H9 (cell line): Measurements from ENCODE around the gene CCDC69. TPM values are rescaled to one million over a fixed set of nuclear protein-coding genes. Genes with fewer than 3 reads are reported as not detected.

ENCODE experiments used
- DNase-seq: peaks from one replicate; pipeline ENCODE4 v3.0.0-alpha.2; 2017
- H2AFZ ChIP-seq: one replicate; pipeline ENCODE4 v1.6.1; 2013; ENCODE audit warnings: mild to moderate bottlenecking, low read length, control low read depth, moderate library complexity
- H2AK5ac ChIP-seq: 2 replicates; pipeline ENCODE4 v1.6.1; 2013; ENCODE audit warnings: low read length, control low read depth, mixed read lengths; ENCODE audit not compliant: insufficient read length
- H2BK120ac ChIP-seq: one replicate; pipeline ENCODE4 v1.6.1; 2013; ENCODE audit warnings: low read depth, mild to moderate bottlenecking, low read length, control low read depth, inconsistent platforms; ENCODE audit not compliant: poor library complexity, severe bottlenecking
- H2BK12ac ChIP-seq: 2 replicates; pipeline ENCODE4 v1.6.1; 2013; ENCODE audit warnings: low read length, control low read depth, mixed read lengths, low read depth; ENCODE audit not compliant: insufficient read length
- H2BK15ac ChIP-seq: 2 replicates; pipeline ENCODE4 v1.6.1; 2013; ENCODE audit warnings: low read depth, low read length, control low read depth
- H2BK20ac ChIP-seq: one replicate; pipeline ENCODE4 v1.6.1; 2013; ENCODE audit warnings: low read depth, mild to moderate bottlenecking, low read length, control low read depth, inconsistent platforms; ENCODE audit not compliant: poor library complexity, severe bottlenecking
- H2BK5ac ChIP-seq: 2 replicates; pipeline ENCODE4 v1.6.1; 2013; ENCODE audit warnings: low read length, control low read depth, mixed read lengths; ENCODE audit not compliant: insufficient read length
- H3K14ac ChIP-seq: 2 replicates; pipeline ENCODE4 v1.6.1; 2013; ENCODE audit warnings: low read length, control low read depth; ENCODE audit not compliant: insufficient read depth
- H3K18ac ChIP-seq: 2 replicates; pipeline ENCODE4 v1.6.1; 2013; ENCODE audit warnings: low read depth, mild to moderate bottlenecking, mixed read lengths, low read length, control low read depth; ENCODE audit not compliant: insufficient read length
- H3K23ac ChIP-seq: 2 replicates; pipeline ENCODE4 v1.6.1; 2013; ENCODE audit warnings: low read length, control low read depth, mixed read lengths, low read depth; ENCODE audit not compliant: insufficient read length
- H3K23me2 ChIP-seq: 2 replicates; pipeline ENCODE4 v1.6.1; 2013; ENCODE audit warnings: low read depth, mild to moderate bottlenecking, mixed read lengths, low read length, control low read depth; ENCODE audit not compliant: insufficient read length, poor library complexity, severe bottlenecking
- H3K27ac ChIP-seq: 2 replicates; pipeline ENCODE4 v1.5.1; 2013; ENCODE audit warnings: low read length, control low read depth, mixed read lengths, low read depth; ENCODE audit not compliant: insufficient read length
- H3K27me3 ChIP-seq: 2 replicates; pipeline ENCODE4 v1.6.1; 2013; ENCODE audit warnings: low read length, control low read depth, inconsistent platforms; ENCODE audit not compliant: insufficient read depth
- H3K4ac ChIP-seq: 2 replicates; pipeline ENCODE4 v1.6.1; 2013; ENCODE audit warnings: low read depth, mild to moderate bottlenecking, control low read depth, inconsistent platforms, low read length, moderate library complexity
- H3K4me1 ChIP-seq: 2 replicates; pipeline ENCODE4 v1.6.1; 2013; ENCODE audit warnings: low read length, control low read depth, inconsistent platforms; ENCODE audit not compliant: insufficient read depth
- H3K4me2 ChIP-seq: 2 replicates; pipeline ENCODE4 v1.6.1; 2013; ENCODE audit warnings: low read length, control low read depth, mixed read lengths; ENCODE audit not compliant: insufficient read length, insufficient read depth
- H3K56ac ChIP-seq: 2 replicates; pipeline ENCODE4 v1.6.1; 2013; ENCODE audit warnings: low read depth, mild to moderate bottlenecking, mixed read lengths, low read length, control low read depth; ENCODE audit not compliant: insufficient read length
- H3K79me1 ChIP-seq: 2 replicates; pipeline ENCODE4 v1.6.1; 2013; ENCODE audit warnings: low read depth, mild to moderate bottlenecking, moderate library complexity, low read length, control low read depth, inconsistent platforms; ENCODE audit not compliant: insufficient read depth, poor library complexity, severe bottlenecking
- H3K79me2 ChIP-seq: 2 replicates; pipeline ENCODE4 v1.6.1; 2013; ENCODE audit warnings: low read length, control low read depth, inconsistent platforms; ENCODE audit not compliant: insufficient read depth
- H3K9ac ChIP-seq: 2 replicates; pipeline ENCODE4 v1.6.1; 2013; ENCODE audit warnings: low read length, control low read depth, mixed read lengths; ENCODE audit not compliant: insufficient read length; ENCODE audit errors: extremely low read depth
- H3K9me3 ChIP-seq: one replicate; pipeline ENCODE4 v1.6.1; 2013; ENCODE audit warnings: low read depth, low read length, inconsistent platforms; ENCODE audit not compliant: control insufficient read depth
- H3T11ph ChIP-seq: one replicate; pipeline ENCODE4 v1.6.1; 2013; ENCODE audit warnings: mild to moderate bottlenecking, low read length, control low read depth, inconsistent platforms
- H4K20me1 ChIP-seq: one replicate; pipeline ENCODE4 v1.6.1; 2013; ENCODE audit not compliant: control insufficient read depth, insufficient read length, insufficient read depth
- H4K5ac ChIP-seq: 2 replicates; pipeline ENCODE4 v1.6.1; 2013; ENCODE audit warnings: low read depth, mild to moderate bottlenecking, mixed read lengths, low read length, control low read depth; ENCODE audit not compliant: insufficient read length
- H4K8ac ChIP-seq: replicated peaks from 2 replicates; pipeline ENCODE4 v1.6.1; 2013; ENCODE audit warnings: low read length, control low read depth, mixed read lengths, low read depth; ENCODE audit not compliant: insufficient read length
- H4K91ac ChIP-seq: 2 replicates; pipeline ENCODE4 v1.6.1; 2013; ENCODE audit warnings: low read depth, mild to moderate bottlenecking, moderate library complexity, mixed read lengths, low read length, control low read depth; ENCODE audit not compliant: insufficient read length
- H3K27ac Mint-ChIP-seq, 3 experiments: 2 replicates in 2 of 3; 3 replicates in 1 of 3; pipeline ENCODE4 v1.8.0; 2020 to 2021; ENCODE audit warnings: mixed read lengths in 3 of 3, mild to moderate bottlenecking in 1 of 3, moderate library complexity in 1 of 3
- H3K27me3 Mint-ChIP-seq: 2 replicates; pipeline ENCODE4 v1.8.0; 2021; ENCODE audit warnings: low read depth, mild to moderate bottlenecking, moderate library complexity, mixed read lengths
- H3K36me3 Mint-ChIP-seq, 3 experiments: 2 replicates in 2 of 3; 3 replicates in 1 of 3; pipeline ENCODE4 v1.8.0; 2020 to 2021; ENCODE audit warnings: low read depth in 3 of 3, mixed read lengths in 3 of 3; ENCODE audit not compliant: insufficient read depth in 1 of 3
- H3K4me1 Mint-ChIP-seq, 2 experiments: 2 replicates each; pipeline ENCODE4 v1.8.0; 2020; ENCODE audit warnings: mixed read lengths in 2 of 2
- H3K4me3 Mint-ChIP-seq, 2 experiments: 2 replicates in 1 of 2; 3 replicates in 1 of 2; pipeline ENCODE4 v1.8.0; 2020 to 2021; ENCODE audit warnings: mild to moderate bottlenecking in 2 of 2, mixed read lengths in 2 of 2, moderate library complexity in 1 of 2
- H3K9me3 Mint-ChIP-seq, 2 experiments: 2 replicates in 1 of 2; 3 replicates in 1 of 2; pipeline ENCODE4 v1.8.0; 2020; ENCODE audit warnings: mild to moderate bottlenecking in 2 of 2, mixed read lengths in 2 of 2, moderate library complexity in 1 of 2
- CTCF ChIP-seq: fragments of 200-600 bp; sonication (generic); conservative IDR thresholded peaks from 3 replicates; pipeline ENCODE4 v1.8.0; 2021; ENCODE audit warnings: antibody characterized with exemption, mild to moderate bottlenecking
- WGBS: extraction: QIAGEN DNeasy Blood & Tissue Kit; methylation state at CpG from one replicate; pipeline ENCODE4 v1.1.7; 2013; ENCODE audit warnings: missing lambda C conversion rate, low lambda C conversion rate, mixed read lengths; ENCODE audit not compliant: insufficient read length; ENCODE audit errors: extremely low coverage; 5-methylcytosine and 5-hydroxymethylcytosine counted together
- total RNA-seq: library from RNA; stranded (reverse); gene quantifications from 2 replicates; pipeline ENCODE4 v1.2.1, GENCODE V29; 2021

The CCDC69 gene
- total RNA-seq, 1 experiment from 2014 or later, result 5.3 TPM

- peaks cover 17% of the 10 kb centered on the region for H3K27me3 Mint-ChIP-seq
- H2AK5ac ChIP-seq, result no peak overlapping the region
- no peaks in the 10 kb centered on the region for H4K20me1 ChIP-seq
- no peak overlapping the region for H2BK12ac ChIP-seq
- no peak overlapping the region for H3T11ph ChIP-seq
- H4K8ac ChIP-seq, result no peak overlapping the region
- peaks cover 3% of the 10 kb centered on the region for H3K23me2 ChIP-seq
- H3K9me3 Mint-ChIP-seq, result no peaks in the 10 kb centered on the region
- H3K4me1 ChIP-seq, result no peaks in the 10 kb centered on the region
- no peak overlapping the region for H3K4ac ChIP-seq
- no peak overlapping the region for H3K56ac ChIP-seq
- H3K14ac ChIP-seq, result no peak overlapping the region
- H3K27ac ChIP-seq, result no peak overlapping the region
- H2BK5ac ChIP-seq, result no peak overlapping the region
- H3K9me3 ChIP-seq, result no peaks in the 10 kb centered on the region
- no peak overlapping the region for H4K5ac ChIP-seq
- H2BK120ac ChIP-seq, result no peak overlapping the region
- no peaks in the 10 kb centered on the region for H3K27me3 ChIP-seq
- DNase-seq, result no peak
- peaks cover 17 to 22% of the 10 kb centered on the region in 2 experiments for H3K4me1 Mint-ChIP-seq
- H3K4me2 ChIP-seq, result no peak overlapping the region
- H2BK20ac ChIP-seq, result no peak overlapping the region
- H3K79me1 ChIP-seq, result no peaks in the 10 kb centered on the region
- H3K27ac Mint-ChIP-seq, result peak overlapping the region in 1 of 3 experiments; percentile 5; a peak in 2 of 7 replicates
- H3K9ac ChIP-seq, result no peak overlapping the region
- H3K36me3 Mint-ChIP-seq, result peaks cover 0 to 2% (median 0%) of the 10 kb centered on the region in 3 experiments; a peak in 1 of 7 replicates
- WGBS, result no CpG with 5 or more reads among the region's 4 CpGs
- no peak overlapping the region for H4K91ac ChIP-seq
- no peak overlapping the region for H3K23ac ChIP-seq
- H3K4me3 Mint-ChIP-seq, result no peak overlapping the region
- no peak overlapping the region for H2AFZ ChIP-seq
- 0 out of 3 replicates have a peak, but pooled peaks have one; percentile 10 for TF ChIP-seq CTCF
- no peak overlapping the region for H2BK15ac ChIP-seq
- H3K79me2 ChIP-seq, result no peaks in the 10 kb centered on the region
- H3K18ac ChIP-seq, result no peak overlapping the region
Observed at GRCh38 chr5:151225071-151225470, 1.2 kb upstream of the CCDC69 start.
